GM12873 (cell line): Measurements from ENCODE around the gene ECSIT.

ENCODE experiments used
- TF ChIP-seq, protein P1 (sequence below): IDR thresholded peaks from 2 replicates; pipeline ENCODE4 v1.5.1; 2012; ENCODE audit warnings: low read depth, mild to moderate bottlenecking, moderate library complexity, low read length, control low read depth; ENCODE audit not compliant: insufficient read depth; ENCODE audit errors: missing control alignments

Gene ECSIT, protein sequence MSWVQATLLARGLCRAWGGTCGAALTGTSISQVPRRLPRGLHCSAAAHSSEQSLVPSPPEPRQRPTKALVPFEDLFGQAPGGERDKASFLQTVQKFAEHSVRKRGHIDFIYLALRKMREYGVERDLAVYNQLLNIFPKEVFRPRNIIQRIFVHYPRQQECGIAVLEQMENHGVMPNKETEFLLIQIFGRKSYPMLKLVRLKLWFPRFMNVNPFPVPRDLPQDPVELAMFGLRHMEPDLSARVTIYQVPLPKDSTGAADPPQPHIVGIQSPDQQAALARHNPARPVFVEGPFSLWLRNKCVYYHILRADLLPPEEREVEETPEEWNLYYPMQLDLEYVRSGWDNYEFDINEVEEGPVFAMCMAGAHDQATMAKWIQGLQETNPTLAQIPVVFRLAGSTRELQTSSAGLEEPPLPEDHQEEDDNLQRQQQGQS

GRCh38 chr19:11528551-11529341 lies at the start of gene ECSIT:
ECSIT (minus strand) TSS chr19:11529134; CDS start chr19:11519170, 9,964 bp downstream.
- TF ChIP-seq, protein P1, sequence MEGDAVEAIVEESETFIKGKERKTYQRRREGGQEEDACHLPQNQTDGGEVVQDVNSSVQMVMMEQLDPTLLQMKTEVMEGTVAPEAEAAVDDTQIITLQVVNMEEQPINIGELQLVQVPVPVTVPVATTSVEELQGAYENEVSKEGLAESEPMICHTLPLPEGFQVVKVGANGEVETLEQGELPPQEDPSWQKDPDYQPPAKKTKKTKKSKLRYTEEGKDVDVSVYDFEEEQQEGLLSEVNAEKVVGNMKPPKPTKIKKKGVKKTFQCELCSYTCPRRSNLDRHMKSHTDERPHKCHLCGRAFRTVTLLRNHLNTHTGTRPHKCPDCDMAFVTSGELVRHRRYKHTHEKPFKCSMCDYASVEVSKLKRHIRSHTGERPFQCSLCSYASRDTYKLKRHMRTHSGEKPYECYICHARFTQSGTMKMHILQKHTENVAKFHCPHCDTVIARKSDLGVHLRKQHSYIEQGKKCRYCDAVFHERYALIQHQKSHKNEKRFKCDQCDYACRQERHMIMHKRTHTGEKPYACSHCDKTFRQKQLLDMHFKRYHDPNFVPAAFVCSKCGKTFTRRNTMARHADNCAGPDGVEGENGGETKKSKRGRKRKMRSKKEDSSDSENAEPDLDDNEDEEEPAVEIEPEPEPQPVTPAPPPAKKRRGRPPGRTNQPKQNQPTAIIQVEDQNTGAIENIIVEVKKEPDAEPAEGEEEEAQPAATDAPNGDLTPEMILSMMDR = no peak

- TF ChIP-seq, protein P1 = no peak
Measured at GRCh38 chr19:11577451-11578257, 48.7 kb upstream of the ECSIT start, which contains the start of gene ACP5. ACP5 (minus strand) TSS chr19:11577645; CDS start chr19:11577317, 328 bp downstream.

DNA sequence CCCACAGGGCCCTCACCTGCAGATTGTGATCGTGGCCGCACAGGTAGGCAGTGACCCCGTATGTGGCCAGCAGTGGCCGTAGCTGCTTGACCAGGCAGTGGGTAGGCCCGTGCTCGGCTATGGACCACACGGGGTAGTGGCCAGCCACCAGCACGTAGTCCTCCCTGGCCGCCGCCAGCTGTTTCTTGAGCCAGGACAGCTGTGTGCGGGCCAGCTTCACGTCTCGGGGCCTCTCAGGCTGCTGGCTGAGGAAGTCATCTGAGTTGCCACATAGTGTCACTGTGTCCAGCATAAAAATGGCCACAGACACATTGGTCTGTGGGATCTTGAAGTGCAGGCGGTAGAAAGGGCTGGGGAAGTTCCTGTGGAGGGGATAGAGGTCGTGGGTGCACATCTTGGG lies 47.3 kb upstream of the ECSIT start:
- TF ChIP-seq, protein P1 = no peak

GRCh38 chr19:11574689-11575088 lies 45.8 kb upstream of the ECSIT start:
- TF ChIP-seq, protein P1 = no peak

DNA sequence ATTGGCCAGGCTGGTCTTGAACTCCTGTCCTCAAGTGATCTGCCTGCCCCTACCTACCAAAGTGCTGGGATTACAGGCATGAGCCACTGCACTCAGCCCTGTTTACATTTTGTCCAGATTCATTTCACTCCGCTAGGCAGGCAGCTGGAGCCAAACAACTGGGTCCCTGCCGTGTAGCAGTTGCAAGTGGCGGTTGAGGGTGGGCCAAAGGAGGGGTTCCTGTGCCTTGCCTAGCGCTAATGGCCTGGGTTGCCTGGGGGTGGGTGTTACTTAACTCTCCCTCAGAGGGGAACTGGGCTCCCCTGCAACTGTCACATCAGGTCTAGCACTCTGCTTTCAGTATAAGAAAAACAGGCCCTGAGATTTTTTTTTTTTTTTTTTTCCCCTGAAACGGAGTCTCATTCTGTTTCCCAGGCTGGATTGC lies 41.1 kb upstream of the ECSIT start:
- TF ChIP-seq, protein P1 = no peak

DNA sequence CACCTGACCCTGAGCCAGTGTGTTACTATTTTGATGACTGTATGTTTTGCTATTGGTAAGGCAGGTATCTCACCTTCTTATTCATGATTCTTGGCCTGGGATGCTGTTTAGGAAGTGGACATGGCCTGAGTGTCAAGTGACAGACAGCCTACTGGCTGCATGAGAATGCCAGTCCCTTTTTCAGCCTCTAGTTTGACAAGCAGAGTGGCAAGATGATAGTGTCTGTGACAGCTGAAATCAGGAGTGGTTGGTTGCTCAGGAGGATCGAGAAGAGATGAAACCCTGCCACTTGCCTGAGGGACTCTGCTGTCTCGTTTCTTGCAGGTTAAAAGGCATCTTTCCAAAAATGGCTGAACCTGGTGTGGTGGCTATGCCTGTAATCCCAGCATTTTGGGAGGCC lies 37.2 kb upstream of the ECSIT start:
- TF ChIP-seq, protein P1 = no peak

GRCh38 chr19:11563532-11563931 lies 34.6 kb upstream of the ECSIT start:
- TF ChIP-seq, protein P1 = no peak
